Endothelial cell of umbilical vein (primary cell): Measurements from ENCODE around the gene CCDC171.

Experiments
- EZH2 ChIP-seq: IDR thresholded peaks from 2 replicates; pipeline ENCODE4 v1.6.1; 2012; ENCODE audit warnings: borderline replicate concordance, low read depth, mild to moderate bottlenecking, moderate library complexity, low read length, inconsistent platforms; ENCODE audit not compliant: severe bottlenecking
- FOS ChIP-seq: IDR thresholded peaks from 2 replicates; pipeline ENCODE4 v1.6.1; 2011; ENCODE audit warnings: mild to moderate bottlenecking, low read length, moderate library complexity, borderline replicate concordance; ENCODE audit not compliant: insufficient read depth
- JUN ChIP-seq: IDR thresholded peaks from 2 replicates; pipeline ENCODE4 v1.6.1; 2011; ENCODE audit warnings: borderline replicate concordance, low read depth; ENCODE audit not compliant: insufficient read length, insufficient read depth
- POLR2A ChIP-seq: IDR thresholded peaks from 2 replicates; pipeline ENCODE4 v1.6.1; 2012; ENCODE audit warnings: low read depth, mild to moderate bottlenecking, control low read depth, low read length
- POLR2AphosphoS5 ChIP-seq: IDR thresholded peaks from 2 replicates; pipeline ENCODE4 v1.6.1; 2012; ENCODE audit warnings: low read depth, mild to moderate bottlenecking, control low read depth, low read length, moderate library complexity; ENCODE audit not compliant: insufficient read depth
- TF ChIP-seq, protein P1 (sequence below), 2 donors: IDR thresholded peaks; 1 replicate in 1 of 2; 2 replicates in 1 of 2; pipeline ENCODE4 v1.5.1; 2011; ENCODE audit warnings: low read length in 2 of 2, mild to moderate bottlenecking in 2 of 2, moderate library complexity in 2 of 2, control low read depth in 1 of 2, inconsistent platforms in 1 of 2, low read depth in 1 of 2; ENCODE audit not compliant: insufficient read depth in 1 of 2; ENCODE audit errors: extremely low read depth in 1 of 2

DNA sequence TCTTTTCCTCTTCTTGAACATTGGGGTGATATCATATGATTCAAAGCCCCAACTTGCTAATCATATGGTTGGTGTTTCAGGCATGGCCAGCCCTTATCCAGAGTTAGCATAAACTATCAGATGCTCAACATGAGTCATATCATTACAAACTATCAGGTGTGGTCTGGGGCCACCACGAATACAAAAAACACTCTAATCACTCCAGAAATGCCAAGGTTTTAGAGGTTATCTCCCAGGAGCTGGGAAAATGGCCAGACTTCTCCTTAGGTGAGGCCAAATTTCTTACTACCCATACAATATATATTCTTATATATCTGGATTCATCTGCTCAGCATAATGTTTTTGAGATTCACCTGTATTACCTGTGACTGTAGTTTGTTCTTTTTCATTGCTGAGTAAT lies 210.5 kb downstream of the CCDC171 start:
- TF ChIP-seq, protein P1, sequence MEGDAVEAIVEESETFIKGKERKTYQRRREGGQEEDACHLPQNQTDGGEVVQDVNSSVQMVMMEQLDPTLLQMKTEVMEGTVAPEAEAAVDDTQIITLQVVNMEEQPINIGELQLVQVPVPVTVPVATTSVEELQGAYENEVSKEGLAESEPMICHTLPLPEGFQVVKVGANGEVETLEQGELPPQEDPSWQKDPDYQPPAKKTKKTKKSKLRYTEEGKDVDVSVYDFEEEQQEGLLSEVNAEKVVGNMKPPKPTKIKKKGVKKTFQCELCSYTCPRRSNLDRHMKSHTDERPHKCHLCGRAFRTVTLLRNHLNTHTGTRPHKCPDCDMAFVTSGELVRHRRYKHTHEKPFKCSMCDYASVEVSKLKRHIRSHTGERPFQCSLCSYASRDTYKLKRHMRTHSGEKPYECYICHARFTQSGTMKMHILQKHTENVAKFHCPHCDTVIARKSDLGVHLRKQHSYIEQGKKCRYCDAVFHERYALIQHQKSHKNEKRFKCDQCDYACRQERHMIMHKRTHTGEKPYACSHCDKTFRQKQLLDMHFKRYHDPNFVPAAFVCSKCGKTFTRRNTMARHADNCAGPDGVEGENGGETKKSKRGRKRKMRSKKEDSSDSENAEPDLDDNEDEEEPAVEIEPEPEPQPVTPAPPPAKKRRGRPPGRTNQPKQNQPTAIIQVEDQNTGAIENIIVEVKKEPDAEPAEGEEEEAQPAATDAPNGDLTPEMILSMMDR (IDR thresholded peaks at IDR 0.05; ENCODE audit: extremely low read depth in 1 of 2, insufficient read depth in 1 of 2, low read depth in 1 of 2, low read length in 2 of 2): no peak
- TF ChIP-seq EZH2 (no peak), JUN (no peak), POLR2A (no peak), POLR2AphosphoS5 (no peak), FOS (no peak)
